ENCODE results near the gene RPL34.

DNA sequence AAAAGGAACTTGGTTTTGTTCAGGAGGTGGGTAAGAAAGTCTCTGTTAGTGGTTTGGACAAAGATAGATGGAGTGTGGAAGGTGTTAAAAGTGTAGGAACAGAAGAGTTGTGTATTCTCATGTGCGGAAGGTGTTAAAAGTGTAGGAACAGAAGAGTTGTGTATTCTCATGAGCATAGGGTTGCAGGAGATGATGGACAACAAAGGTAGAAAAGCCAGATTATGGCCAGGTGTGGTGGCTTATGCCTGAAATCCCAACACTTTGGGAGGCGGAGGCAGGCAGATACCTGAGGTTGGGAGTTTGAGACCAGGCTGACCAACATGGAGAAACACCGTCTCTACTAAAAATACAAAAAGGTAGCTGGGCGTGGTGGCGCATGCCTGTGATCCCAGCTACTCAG is 2.5 kb downstream of the RPL34 start:
- no peak for TF ChIP-seq CTCF (IDR thresholded peaks at IDR 0.05; ENCODE audit: low read depth, low read length)
- TF ChIP-seq POLR2A (IDR thresholded peaks at IDR 0.05; ENCODE audit: extremely low read depth, insufficient read length): no peak
- TF ChIP-seq, protein P1, sequence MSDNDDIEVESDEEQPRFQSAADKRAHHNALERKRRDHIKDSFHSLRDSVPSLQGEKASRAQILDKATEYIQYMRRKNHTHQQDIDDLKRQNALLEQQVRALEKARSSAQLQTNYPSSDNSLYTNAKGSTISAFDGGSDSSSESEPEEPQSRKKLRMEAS (IDR thresholded peaks at IDR 0.05; ENCODE audit: low read depth, low read length): no peak
- no peak for TF ChIP-seq MYC (IDR thresholded peaks at IDR 0.05; ENCODE audit: low read depth, low read length)
